Fibroblast of skin of scalp (primary cell): ENCODE results near the gene STK35.

ENCODE experiments used
- DNase-seq: peaks from one replicate; pipeline ENCODE4 v3.0.0-alpha.2; 2013

STK35 gene

DNA sequence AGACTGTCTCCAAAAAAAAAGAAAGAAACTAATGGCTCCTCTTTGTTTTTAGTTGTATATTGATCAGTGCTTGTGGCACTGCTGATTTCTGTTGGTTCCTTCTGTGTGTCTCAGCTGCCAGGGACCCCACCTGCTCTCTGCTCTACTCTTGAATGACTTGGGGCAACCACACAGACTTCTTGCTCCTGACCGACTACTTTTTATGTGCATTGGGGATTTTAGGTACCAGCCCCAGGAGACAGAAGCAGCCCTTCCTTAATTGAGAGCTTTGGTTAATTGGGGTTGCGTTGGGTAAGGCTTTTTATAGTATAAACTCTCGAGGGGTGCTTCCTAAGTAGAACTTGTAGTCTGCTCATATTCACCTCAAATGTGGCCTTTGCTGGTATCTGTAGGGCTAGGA lies 6.9 kb downstream of the STK35 start:
- no peak for DNase-seq

DNA sequence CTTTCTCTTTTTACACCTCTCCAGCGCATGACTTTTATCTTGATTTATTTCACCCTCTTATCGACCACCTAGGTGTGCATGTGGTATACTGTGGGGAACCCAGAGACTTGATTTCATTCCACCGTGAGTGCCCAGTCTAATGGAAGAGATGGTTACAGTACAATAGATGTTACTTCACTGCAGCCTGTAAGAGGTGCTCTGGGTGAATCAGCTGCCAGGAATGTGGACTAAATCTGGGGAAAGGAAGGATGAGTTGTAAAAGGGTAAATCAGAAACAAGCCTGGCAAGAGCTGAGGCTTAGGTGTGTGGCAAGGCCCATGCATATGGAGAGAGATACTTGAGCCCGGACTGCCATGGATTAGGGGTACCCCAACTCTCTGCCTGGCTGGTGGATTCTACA lies 7.4 kb downstream of the STK35 start:
- DNase-seq, result peak; percentile 53

DNA sequence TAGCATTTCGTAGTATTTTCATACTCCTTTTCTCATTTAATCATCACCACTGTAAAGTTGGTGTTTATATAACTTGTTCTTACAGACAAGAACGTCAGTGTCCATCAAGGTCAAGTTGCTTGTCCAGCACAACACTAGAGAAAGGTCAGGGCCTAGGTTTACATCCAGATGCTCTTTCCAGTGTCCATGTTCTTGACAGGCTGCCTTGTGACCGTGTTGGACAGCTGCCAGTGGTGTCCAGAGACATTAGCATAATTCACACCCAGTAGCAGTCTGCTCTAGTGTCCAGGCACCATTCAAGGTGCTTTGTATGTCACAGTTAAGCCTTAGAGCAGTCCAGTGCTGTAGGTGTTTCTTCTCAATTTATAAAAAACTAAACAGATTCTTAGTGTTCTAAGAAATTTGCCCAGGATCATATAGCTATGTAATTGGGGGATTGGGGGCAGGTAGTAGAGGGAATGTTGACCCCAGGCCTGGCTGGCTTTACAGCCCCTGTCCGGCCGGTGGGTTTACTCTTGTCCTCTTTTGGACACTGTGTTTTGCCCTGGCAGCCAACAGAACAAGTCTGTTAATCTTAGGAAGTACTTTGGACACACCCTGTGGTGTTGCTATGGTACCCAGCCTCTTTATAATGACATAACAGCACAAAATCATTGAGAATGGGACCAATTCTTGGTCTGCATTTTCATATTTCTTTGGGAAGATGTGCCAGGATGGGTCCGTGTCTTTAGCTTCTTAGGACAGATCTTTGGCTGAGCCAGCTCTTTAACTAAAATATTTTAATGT lies 8.0 kb downstream of the STK35 start:
- no peak for DNase-seq

DNA sequence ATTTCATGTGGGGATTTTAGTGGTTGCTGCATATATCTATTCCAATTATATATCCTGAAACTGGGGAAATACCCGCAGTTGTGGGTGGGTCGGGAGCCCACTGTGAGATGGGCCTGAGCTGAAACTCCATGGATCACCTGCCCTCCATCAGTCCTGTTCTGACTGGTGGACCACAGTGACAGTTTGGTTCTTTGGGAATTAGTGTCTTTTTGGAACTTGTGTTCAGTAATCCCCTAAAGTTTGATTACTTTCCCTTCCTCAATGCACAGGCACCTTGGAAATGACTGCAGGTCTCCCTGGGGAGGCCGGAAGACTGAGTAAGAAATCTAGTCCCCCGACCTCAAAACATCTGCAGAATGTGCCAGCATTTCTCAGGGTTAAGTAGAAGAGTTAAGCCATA lies 11.3 kb downstream of the STK35 start:
- no peak for DNase-seq

DNA sequence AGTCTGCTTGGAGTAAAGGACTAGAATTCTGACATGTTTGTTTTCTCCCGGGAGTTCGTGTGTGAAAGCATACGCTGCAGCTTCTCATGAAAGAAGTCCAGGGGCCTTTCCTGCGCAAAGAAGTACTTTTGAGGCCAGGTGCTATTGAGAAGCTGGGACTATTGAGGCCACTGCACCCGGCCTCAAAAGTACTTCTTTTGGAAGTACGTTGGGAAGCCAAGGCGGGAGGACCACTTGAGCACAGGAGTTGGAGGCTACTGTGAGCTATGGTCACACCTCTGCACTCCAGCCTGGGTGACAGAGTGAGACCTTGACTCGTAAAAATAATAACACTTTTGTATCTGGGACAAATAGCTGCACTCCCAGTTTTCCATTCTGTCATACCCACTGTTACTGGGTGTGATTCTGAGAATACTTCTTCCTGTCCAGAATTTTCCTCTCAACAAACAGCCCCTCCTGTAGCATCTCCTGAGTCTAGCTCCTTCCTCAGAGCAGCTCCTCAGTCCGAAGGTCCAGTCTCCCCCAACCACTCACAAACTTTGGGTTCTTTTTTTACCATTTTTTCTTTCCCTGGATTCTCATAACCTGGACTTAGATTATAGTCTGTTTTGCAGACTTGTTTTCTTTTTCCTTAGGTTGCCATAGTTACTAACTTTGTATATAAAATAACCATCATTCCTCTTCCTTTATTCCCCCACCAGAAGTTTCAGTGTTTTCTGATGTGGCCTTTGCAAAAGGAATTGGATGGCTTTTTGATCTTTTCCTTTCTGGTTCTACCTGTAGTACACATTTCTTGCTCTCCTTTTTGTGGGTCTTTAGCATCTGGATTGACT lies 12.7 kb downstream of the STK35 start:
- no peak for DNase-seq

DNA sequence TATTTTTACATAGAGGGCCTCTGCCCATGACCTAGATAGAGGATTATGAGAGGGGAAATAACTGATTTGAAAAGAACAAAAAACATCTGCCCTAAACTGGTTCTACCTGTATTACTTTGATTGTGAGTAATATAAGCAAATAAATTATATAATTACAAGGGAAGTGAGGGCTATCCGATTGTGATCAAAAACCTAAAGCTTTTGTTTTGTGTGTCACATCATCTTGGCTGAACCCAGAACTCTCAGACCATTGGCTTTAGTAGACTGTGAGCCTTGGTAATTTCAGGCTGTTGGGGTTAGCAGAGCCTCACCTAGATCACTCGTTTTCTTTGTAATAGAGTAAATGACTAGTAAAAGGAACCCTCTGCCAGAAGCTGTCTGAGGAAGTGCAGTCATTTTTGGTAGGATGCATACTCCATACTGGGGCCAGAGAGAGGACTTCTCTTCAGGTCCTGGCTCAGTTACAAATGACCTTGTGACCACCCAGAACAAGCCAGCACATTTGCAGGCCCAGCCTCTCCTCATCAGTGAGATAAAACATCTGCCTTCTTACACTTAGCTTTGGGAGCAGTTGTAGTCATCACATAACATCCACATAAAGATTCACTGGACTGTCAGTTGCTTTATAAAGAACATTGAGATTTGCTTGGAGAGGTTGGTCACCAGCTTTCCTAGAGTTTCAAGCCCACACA lies 13.5 kb downstream of the STK35 start:
- DNase-seq, result no peak

DNA sequence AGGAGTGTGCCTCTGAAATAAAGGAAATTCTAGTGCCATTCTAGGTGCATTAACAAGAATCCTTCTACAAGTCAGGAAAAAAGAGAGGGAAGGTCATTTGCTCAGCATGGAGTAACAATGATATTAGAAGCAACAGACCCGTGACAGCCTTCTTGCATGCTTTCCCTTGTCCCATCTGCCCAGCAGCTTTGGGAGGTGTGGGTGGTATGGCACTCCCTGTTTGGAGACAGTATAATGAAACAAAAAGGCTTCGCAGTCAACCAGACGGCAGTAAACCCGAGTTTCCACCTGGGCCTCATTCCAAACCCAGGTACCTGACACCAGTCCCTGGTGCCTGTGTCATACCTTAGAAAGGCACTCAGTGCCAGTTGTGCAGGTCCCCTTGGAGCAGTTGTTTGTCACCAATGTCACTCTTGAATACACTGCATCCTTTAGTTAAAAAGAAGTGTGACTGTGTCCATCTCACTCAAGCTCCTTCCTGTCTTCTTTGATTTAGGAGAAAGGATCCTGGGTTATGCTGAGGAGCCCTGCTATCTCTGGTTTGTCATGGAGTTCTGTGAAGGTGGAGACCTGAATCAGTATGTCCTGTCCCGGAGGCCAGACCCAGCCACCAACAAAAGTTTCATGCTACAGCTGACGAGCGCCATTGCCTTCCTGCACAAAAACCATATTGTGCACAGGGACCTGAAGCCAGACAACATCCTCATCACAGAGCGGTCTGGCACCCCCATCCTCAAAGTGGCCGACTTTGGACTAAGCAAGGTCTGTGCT lies 14.7 kb downstream of the STK35 start:
- DNase-seq, result no peak

DNA sequence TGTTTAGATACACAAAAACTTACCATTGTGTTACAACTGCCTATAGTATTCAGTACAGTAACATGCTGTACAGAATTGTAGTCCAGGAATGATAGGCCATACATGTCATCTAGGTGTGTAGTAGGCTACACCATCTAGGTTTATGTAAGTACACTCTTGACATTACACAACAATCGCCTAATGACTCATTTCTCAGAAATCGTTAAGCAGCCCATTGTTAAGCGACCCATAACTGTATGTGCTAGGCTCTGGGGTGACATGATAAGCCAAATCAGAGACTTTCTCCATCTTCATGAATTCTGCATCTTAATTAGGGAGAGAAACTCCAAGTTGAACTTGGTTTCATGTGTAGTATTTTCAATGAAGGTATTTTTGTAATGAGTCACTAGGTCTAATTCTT lies 17.2 kb downstream of the STK35 start:
- DNase-seq, result no peak

DNA sequence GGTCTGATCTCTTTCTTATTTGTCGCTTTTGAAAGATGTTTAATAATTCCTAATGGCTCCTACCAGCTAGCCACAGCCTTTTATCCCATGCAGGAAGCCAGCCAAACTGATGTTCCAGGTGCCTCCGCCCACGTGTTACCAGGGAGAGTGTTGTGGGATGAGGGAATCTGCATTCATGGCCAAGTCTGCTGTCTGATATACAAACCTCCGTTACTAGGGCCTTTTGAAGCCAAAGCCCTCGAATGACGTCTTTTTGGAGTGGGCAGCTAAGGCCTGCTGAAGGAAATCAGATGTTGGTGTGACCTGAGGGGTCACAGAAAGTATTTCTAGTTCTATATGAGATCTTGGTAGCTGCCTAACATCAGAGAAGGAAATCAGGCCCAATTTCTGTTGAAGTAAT lies 21.3 kb downstream of the STK35 start:
- no peak for DNase-seq

DNA sequence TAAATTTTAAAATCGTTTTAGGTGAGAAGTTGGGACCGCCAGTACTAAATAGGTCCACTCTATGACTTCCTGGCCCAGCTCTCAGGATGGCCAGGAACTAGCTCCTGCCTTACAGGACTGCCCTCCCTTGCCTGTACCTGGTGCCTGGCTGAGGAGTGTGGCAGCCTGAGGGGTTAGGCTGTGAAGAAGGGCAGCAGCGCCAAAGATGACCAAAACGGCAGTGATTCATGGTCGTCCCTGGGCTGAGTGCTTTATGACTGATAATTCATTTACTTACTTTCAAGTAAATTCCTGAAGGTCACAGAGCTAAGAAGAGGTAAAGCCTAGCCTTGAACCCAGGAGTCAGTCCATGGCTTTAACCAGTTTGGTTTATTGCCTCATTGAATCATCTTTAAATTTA lies 22.1 kb downstream of the STK35 start:
- no peak for DNase-seq

DNA sequence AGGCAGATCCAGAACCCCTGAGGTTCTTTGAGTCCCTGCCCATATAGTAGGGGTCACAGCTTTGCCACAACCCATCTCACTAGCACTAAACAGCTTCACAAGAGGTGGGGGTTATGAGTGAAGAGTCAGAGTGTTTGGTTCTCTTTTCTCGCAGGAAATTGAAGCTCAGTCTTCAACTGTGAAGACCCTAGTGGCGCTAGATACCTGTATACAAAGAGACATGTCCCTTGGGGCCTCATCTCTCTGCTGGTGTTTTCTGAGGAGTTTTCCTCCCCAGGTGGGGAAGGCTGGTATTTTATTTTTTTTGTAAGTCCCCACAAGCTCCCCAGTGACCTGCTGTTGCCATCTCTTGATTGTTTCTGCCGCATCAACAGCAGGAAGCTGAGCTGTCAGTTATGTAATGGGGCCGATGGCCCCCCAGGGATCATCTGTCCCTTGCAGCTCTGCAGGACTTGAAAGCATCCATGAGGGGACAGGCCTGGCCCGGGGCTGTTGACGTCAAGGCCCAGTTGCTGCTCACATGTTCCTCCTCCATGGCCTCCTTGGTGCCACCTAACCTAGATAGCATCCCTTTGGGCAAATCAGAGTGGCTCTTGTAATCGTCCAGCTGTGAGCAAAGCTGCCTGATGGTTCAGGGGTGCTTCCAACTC lies 23.1 kb downstream of the STK35 start:
- DNase-seq, result no peak

DNA sequence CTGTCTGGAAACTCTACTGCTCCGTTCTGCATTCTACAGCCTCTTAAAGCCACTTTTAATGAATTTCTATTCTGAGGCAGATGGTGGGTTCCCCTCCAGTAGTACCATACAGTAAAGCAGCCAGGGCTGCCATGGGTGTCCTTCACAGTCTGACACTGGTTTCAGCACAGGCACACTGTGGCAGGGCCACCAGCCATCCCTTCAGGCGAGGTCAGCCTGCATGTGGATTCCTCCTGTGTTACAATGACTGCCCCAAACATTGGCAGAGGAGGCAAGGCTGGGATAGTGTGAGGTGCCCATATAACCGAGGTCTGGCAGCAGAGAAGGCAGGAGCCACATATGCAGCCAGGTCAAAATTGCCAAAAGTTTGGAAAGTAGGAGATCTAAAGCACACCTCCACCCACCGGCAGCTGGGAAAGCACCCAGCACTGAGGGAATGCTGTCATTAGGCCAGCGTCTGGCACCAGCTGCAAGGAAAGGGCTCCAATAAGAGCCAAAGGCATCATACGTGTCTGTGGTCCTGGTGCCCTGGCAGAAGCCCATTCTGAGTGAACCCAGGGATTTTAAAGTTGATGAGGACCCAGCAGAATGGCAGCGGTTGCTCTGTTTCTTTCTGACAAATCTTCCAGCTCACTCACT lies 24.0 kb downstream of the STK35 start:
- no peak for DNase-seq

DNA sequence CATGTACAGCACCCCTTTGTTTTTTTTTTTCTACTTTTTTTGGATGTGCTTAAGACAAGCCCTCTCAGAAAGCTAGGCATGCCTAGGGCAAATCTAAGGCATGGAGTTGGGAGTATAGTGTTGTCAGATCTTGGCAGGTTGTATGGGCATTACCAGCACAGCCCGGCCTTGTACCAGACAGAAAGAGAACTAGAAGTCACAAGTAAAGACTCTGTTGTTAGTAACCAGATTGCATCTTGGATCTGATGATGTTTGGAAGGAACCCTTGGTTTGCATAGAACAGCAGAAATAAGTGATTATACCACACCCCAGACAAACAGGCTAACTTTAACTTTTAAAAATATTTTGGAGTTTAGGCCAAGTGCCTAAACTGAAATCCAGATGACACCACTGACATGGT lies 25.6 kb downstream of the STK35 start:
- no peak for DNase-seq

DNA sequence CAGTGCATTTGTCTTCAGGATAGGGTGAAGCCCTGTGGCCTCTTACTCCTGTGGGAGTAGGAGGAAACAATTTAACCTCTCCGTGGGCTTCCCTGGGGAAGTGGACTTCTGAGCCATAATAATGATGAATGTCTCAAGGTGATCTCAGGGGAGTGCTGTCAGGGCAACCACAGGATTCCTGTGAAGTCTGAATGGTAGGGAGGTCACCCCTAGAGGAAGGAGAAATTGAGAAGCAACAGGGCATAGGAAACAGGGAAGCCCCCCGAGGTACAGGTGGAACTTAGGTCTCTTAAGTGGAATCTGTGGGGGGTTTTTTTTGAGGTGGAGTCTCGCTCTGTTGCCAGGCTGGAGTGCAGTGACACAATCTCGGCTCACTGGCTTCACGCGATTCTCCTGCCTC lies 26.9 kb downstream of the STK35 start:
- no peak for DNase-seq

DNA sequence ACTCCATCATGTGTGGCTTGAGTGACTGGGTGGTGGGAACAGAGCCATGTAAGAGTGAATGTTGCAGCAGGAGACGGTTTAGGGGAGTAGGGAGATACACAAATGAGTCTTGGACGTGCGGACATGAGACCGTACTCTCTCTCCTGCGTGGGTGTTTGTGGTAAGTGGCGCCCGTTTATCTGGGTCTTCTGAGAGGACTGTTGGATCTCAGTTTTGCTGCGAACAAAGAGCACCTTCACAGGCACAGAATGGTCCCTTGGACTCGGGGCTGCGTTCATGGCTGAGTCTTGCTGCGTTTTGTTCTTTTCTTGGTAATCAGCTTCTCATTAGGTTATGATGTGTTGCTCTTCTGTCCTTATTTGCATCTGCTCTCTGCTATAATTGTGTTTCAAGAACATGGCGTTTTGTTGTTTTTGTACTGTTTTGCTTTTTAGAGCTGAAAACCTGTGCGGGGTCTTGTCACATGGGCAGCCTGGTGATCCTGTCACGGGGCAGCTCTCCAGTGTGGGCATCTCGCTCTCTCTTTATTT lies 28.5 kb downstream of the STK35 start:
- DNase-seq, result no peak

DNA sequence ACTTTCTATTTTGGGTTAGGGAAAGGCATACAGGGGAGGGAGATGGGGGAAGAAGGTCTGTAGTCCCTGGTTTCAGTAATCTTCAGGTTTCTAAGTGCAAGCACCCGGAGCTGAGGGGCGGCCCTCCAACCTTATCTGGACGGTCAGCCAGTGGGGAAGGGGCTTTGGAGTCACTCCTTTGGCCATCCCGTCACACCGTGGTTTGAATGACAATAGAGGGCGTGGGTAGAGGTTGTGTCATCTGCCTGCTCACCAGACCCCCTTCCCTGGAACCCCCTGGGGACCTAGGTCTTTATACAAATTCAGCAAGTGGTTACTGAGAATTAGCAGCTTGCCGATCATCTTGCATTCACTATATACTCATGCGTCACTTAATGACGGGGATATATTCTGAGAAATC lies 29.1 kb downstream of the STK35 start:
- no peak for DNase-seq

DNA sequence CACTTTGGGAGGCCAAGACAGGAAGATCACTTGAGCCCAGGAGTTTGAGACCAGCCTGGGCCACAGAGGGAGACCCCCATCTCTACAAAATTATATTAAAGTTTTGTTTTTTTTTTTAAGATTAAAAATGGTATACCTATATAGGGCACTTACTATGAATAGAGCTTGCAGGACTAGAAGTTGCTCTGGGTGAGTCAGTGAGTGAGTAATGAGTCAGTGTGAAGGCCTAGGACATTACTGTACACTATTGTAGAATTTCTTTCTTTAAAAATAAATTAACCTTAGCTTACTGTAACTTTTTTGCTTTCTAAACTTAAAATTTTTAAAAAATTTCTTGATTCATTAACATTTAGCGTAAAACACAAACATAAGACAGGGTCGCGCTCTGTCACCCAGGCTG lies 29.7 kb downstream of the STK35 start:
- DNase-seq, result peak; percentile 68

DNA sequence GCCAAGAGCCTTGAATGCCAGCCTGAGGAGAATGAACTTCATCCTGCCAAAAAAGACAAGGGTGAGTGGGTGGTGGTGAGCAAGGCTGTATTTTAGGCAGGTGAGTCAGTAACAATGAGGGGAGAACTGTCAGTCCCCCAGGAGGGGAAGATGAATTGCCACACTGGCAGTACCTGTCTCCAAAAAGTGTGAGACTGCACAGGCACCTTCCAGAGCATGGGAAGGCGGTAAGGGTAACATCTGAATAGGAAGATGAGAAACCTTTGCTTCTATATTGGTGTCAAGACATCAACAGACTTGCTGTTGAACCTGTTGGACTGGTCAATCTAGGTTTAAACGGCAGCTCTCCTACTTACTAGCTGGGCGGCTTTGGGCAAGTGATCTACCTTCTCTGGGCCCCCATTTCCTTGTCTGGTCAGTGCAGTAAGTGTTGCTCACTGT lies 30.9 kb downstream of the STK35 start:
- no peak for DNase-seq

DNA sequence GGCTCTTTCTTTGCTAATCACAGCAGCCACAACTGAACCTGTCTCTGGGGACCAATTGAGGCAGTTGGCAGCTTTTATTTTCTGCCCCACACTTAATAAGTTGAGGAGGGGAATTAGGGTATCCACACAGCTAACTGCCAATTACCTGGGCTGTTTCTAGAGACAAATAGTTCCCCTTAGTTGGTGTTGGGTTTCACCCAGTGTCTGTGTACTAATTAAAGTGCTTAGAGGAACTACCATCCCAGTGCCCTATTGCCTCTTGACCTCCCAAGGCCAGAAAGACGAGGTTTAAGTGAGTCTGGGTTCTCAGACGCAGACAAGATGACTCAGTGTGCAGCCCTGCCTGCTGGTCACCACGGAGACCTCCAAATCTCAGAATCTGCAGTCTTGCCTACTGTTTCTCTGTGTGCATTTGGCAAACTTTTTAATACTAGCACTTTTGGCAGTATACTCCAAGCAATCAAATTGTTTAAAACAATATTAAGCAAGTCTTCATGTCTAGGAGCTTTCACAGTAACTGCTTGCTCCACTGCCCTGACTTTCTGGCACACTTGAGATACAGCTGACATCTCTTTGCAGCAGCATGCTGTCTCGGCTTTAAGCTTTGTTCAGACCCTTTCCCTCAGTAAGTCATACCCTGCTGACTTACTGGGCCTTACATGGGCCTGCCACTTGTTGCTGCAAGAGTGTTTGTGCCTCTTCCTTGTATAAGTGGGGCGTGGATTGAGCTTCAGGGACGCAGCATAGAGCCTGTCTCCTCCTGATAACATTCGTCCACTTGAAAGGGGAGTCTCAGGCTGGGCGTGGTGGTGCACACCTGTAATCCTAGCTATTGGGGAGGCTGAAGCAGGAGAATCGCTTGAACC lies 31.9 kb downstream of the STK35 start:
- peak; percentile 71 for DNase-seq

DNA sequence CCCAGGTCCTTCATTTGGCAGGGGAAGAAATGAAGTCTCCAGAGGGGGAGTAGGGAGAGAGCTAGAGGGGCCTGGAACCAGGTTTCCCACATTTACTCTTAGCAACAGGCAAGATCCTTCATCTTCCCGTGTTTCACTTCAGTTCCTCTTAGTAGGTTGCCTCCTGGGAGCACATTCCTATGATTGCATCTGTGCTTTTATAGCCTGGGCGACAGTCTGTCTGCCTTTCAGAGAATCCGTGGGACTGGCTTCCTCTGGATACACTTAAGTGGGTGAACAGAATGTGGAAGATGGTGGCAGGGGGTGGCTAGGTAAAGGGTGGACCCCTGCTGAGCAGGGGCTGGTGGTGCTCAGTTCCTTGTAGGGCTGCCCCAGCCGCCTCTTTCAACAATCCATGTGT lies 33.4 kb downstream of the STK35 start:
- peak; percentile 29 for DNase-seq
